Measurements from ENCODE around the gene TP53I11.
A peak's percentile ranks its signal among the peaks of the same experiment; 100 is the strongest.

Gene TP53I11

GRCh38 chr11:44950031-44950624 is 555 bp downstream of the TP53I11 start:
- H3K4me3 ChIP-seq (ENCODE audit: low read length) = peak overlapping the region; percentile 68
- TF ChIP-seq, protein P1, sequence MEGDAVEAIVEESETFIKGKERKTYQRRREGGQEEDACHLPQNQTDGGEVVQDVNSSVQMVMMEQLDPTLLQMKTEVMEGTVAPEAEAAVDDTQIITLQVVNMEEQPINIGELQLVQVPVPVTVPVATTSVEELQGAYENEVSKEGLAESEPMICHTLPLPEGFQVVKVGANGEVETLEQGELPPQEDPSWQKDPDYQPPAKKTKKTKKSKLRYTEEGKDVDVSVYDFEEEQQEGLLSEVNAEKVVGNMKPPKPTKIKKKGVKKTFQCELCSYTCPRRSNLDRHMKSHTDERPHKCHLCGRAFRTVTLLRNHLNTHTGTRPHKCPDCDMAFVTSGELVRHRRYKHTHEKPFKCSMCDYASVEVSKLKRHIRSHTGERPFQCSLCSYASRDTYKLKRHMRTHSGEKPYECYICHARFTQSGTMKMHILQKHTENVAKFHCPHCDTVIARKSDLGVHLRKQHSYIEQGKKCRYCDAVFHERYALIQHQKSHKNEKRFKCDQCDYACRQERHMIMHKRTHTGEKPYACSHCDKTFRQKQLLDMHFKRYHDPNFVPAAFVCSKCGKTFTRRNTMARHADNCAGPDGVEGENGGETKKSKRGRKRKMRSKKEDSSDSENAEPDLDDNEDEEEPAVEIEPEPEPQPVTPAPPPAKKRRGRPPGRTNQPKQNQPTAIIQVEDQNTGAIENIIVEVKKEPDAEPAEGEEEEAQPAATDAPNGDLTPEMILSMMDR (conservative IDR thresholded peaks at IDR 0.05; ENCODE audit: low read depth, low read length) = no peak
- DNase-seq (ENCODE audit: low read depth) = no peak

DNA sequence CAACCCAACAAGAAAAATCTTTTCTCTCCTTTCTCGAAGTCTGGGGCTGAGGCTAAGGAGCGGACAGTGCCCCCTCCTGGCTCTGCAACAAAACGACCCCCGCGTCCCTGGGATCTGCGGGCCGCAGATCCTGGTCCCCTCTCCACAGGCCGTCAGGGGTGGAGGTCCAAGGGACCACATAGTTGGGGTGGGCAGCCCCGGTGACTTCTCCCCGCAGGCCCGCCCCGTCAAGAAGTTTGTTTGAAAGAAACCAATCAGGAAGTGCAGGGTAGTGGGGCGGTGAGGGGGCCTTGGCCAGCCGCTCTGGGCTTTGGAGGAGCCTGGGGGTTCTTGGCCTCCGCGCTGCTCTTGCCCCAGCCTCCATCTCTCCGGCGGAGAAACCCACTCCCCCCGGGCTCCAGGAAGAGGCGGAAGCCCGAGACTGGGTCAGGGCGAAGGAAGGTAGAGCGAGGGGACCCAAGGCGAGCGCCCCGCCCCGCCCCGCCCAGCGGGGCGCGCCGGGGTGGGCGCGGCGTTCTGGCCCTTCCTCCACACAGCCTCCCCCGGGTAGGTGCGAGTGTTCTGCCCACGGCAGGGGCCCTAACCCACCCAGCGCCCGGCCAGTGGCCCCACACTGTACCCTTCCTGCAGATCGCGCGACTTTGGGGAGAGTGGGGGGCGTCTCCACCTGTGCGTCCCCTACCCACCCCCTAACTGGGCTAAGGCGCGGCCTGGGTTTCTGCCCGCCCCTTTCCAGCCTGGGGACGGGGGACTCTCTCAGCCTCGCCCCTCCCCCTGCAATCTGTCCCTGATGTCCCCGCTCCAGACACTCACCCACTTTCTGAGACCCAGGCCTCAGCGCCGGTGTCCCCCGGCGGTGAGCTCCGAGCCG is 1.3 kb downstream of the TP53I11 start:
- peak; percentile 2 for DNase-seq (ENCODE audit: low read depth)
- TF ChIP-seq, protein P1 (conservative IDR thresholded peaks at IDR 0.05; ENCODE audit: low read depth, low read length) = peak; percentile 68
- H3K4me3 ChIP-seq (ENCODE audit: low read length) = peak overlapping the region; percentile 68

DNA sequence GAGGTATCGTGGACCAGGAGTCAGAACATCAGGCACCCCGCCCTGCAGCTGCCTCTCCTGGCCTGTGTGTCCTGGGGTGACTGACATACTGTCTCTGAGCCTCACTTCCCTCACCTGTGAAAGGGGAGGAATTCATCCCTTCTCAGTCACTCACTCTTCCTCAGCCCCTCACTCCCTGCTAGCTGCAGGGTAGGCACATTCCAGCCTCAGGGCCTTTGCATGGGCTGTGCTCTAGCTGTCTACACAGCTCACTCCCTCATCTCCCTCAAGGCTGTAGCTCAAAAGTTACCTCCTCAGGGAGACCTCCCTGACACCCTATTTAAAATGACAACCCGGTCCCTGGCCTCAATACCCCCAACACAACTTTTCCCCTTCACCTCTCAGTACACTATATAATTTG is 2.5 kb downstream of the TP53I11 start:
- TF ChIP-seq, protein P1 (conservative IDR thresholded peaks at IDR 0.05; ENCODE audit: low read depth, low read length) = no peak
- DNase-seq (ENCODE audit: low read depth) = no peak
- no peak overlapping the region for H3K4me3 ChIP-seq (ENCODE audit: low read length)

DNA sequence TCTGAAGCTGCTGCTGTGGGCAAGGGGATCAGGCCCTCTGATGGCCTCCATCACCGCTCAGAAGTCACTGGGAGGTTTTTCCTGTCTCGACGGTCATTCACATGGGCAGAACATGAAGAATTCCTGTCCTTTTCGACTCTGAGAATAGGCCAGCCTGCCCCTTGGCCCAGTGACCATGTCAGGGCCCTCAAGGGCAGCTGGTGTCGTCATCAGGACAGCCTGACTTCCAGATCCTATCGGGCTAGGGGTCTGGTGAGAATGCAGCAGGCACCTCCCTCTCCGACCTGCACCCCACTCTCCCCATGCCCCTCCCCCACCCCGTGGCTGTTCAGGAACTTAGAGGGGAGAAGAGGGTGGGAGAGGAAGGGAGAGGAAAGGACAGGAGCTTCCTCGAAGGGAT is 3.6 kb downstream of the TP53I11 start:
- TF ChIP-seq, protein P1 (conservative IDR thresholded peaks at IDR 0.05; ENCODE audit: low read depth, low read length) = no peak
- no peak overlapping the region for H3K4me3 ChIP-seq (ENCODE audit: low read length)
- DNase-seq (ENCODE audit: low read depth) = no peak

GRCh38 chr11:44946263-44946662 is 4.4 kb downstream of the TP53I11 start:
- H3K4me3 ChIP-seq (ENCODE audit: low read length) = no peak overlapping the region
- TF ChIP-seq, protein P1 (conservative IDR thresholded peaks at IDR 0.05; ENCODE audit: low read depth, low read length) = no peak
- DNase-seq (ENCODE audit: low read depth) = no peak

GRCh38 chr11:44945666-44946065 is 5.0 kb downstream of the TP53I11 start:
- H3K4me3 ChIP-seq (ENCODE audit: low read length) = no peak overlapping the region
- no peak for DNase-seq (ENCODE audit: low read depth)
- TF ChIP-seq, protein P1 (conservative IDR thresholded peaks at IDR 0.05; ENCODE audit: low read depth, low read length) = no peak

DNA sequence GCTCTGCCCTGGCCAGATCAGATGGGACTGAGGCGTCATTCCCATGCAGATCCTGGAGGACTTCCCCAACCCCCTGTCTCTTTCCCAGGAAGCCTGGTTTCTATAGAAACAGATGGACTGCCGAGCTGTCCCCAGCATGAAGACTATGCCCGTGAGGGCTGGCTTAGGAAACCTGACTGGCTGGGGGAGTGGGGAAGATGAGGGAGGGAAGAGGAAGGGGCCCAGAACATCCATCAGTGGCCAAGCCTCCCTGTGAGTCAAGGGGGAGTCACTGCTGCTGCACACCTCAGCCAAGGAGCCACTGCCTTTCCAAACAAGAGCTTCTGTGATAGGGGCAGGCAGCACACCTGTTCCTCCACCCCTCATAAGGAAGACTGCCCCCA is 5.8 kb downstream of the TP53I11 start:
- TF ChIP-seq, protein P1 (conservative IDR thresholded peaks at IDR 0.05; ENCODE audit: low read depth, low read length) = no peak
- H3K4me3 ChIP-seq (ENCODE audit: low read length) = no peak overlapping the region
- DNase-seq (ENCODE audit: low read depth) = no peak

All from retinal pigment epithelial cell (primary cell).